H1 (cell line): ENCODE measurements around the gene ICA1. TPM values are rescaled to one million over a fixed set of nuclear protein-coding genes. Genes with fewer than 3 reads are reported as not detected.

Experiments
- polyA plus RNA-seq, 7 experiments: library from polyadenylated mRNA; depleted of rRNA in 3 of 7; stranded (reverse) in 5 of 7; unstranded in 2 of 7; fragments of >200 nt in 5 of 7; fragments of 200-250 nt in 2 of 7; gene quantifications; 1 replicate in 5 of 7; 2 replicates in 1 of 7; 4 replicates in 1 of 7; pipeline versions ENCODE4 v1.2.1 to v1.2.3, GENCODE V29; 2011 to 2013; ENCODE audit warnings: missing spikeins in 2 of 7, mixed read lengths in 2 of 7
- total RNA-seq: library from RNA; stranded (reverse); fragmentation: NEBNext Ultra II Directional; extraction: Animal tissue kit (Norgen Biotek cat#: 25700); gene quantifications from 2 replicates; pipeline ENCODE4 v1.2.1, GENCODE V29; 2021
- TF ChIP-seq, protein P1 (sequence below): fragments of 300-600 bp; sonication (generic); IDR thresholded peaks from 2 replicates; pipeline ENCODE4 v1.7.1; 2012; ENCODE audit warnings: low read length, moderate library complexity, mild to moderate bottlenecking, inconsistent platforms; ENCODE audit not compliant: insufficient replicate concordance
- TF ChIP-seq, protein P2 (sequence below): IDR thresholded peaks from 2 replicates; pipeline ENCODE4 v1.6.1; 2011; ENCODE audit warnings: low read length, improper control_type of control experiment

Gene ICA1
- total and polyA plus RNA-seq, 2 of the 8 experiments (the other 6 are each of a cell fraction or from before 2014, with no cell fraction given): 14.9 to 37.1 TPM

DNA sequence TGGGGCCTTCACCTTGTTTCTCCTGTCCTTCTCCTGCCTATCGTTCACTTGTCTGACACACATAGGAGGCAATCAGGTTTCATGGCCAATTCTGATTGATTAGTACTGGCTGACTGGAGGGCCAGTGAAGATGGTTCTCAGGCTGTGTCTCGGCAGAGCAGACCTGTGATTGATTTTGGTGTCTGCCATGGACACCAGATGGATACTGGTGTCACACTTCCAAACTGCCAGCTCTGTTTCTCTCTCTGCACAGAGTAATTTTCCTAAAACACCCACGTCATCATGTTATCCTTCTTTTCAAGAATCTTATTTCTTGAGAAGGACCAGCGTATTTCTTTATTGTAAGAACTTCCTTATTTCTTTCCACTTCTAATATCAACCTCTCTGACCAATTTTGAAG, 117.1 kb downstream of the ICA1 start (continued):
- TF ChIP-seq, protein P1, sequence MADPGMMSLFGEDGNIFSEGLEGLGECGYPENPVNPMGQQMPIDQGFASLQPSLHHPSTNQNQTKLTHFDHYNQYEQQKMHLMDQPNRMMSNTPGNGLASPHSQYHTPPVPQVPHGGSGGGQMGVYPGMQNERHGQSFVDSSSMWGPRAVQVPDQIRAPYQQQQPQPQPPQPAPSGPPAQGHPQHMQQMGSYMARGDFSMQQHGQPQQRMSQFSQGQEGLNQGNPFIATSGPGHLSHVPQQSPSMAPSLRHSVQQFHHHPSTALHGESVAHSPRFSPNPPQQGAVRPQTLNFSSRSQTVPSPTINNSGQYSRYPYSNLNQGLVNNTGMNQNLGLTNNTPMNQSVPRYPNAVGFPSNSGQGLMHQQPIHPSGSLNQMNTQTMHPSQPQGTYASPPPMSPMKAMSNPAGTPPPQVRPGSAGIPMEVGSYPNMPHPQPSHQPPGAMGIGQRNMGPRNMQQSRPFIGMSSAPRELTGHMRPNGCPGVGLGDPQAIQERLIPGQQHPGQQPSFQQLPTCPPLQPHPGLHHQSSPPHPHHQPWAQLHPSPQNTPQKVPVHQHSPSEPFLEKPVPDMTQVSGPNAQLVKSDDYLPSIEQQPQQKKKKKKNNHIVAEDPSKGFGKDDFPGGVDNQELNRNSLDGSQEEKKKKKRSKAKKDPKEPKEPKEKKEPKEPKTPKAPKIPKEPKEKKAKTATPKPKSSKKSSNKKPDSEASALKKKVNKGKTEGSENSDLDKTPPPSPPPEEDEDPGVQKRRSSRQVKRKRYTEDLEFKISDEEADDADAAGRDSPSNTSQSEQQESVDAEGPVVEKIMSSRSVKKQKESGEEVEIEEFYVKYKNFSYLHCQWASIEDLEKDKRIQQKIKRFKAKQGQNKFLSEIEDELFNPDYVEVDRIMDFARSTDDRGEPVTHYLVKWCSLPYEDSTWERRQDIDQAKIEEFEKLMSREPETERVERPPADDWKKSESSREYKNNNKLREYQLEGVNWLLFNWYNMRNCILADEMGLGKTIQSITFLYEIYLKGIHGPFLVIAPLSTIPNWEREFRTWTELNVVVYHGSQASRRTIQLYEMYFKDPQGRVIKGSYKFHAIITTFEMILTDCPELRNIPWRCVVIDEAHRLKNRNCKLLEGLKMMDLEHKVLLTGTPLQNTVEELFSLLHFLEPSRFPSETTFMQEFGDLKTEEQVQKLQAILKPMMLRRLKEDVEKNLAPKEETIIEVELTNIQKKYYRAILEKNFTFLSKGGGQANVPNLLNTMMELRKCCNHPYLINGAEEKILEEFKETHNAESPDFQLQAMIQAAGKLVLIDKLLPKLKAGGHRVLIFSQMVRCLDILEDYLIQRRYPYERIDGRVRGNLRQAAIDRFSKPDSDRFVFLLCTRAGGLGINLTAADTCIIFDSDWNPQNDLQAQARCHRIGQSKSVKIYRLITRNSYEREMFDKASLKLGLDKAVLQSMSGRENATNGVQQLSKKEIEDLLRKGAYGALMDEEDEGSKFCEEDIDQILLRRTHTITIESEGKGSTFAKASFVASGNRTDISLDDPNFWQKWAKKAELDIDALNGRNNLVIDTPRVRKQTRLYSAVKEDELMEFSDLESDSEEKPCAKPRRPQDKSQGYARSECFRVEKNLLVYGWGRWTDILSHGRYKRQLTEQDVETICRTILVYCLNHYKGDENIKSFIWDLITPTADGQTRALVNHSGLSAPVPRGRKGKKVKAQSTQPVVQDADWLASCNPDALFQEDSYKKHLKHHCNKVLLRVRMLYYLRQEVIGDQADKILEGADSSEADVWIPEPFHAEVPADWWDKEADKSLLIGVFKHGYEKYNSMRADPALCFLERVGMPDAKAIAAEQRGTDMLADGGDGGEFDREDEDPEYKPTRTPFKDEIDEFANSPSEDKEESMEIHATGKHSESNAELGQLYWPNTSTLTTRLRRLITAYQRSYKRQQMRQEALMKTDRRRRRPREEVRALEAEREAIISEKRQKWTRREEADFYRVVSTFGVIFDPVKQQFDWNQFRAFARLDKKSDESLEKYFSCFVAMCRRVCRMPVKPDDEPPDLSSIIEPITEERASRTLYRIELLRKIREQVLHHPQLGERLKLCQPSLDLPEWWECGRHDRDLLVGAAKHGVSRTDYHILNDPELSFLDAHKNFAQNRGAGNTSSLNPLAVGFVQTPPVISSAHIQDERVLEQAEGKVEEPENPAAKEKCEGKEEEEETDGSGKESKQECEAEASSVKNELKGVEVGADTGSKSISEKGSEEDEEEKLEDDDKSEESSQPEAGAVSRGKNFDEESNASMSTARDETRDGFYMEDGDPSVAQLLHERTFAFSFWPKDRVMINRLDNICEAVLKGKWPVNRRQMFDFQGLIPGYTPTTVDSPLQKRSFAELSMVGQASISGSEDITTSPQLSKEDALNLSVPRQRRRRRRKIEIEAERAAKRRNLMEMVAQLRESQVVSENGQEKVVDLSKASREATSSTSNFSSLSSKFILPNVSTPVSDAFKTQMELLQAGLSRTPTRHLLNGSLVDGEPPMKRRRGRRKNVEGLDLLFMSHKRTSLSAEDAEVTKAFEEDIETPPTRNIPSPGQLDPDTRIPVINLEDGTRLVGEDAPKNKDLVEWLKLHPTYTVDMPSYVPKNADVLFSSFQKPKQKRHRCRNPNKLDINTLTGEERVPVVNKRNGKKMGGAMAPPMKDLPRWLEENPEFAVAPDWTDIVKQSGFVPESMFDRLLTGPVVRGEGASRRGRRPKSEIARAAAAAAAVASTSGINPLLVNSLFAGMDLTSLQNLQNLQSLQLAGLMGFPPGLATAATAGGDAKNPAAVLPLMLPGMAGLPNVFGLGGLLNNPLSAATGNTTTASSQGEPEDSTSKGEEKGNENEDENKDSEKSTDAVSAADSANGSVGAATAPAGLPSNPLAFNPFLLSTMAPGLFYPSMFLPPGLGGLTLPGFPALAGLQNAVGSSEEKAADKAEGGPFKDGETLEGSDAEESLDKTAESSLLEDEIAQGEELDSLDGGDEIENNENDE: no peak
- TF ChIP-seq, protein P2, sequence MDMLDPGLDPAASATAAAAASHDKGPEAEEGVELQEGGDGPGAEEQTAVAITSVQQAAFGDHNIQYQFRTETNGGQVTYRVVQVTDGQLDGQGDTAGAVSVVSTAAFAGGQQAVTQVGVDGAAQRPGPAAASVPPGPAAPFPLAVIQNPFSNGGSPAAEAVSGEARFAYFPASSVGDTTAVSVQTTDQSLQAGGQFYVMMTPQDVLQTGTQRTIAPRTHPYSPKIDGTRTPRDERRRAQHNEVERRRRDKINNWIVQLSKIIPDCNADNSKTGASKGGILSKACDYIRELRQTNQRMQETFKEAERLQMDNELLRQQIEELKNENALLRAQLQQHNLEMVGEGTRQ: no peak
